Measurements from ENCODE around the gene USP34. TPM values are rescaled to one million over a fixed set of nuclear protein-coding genes. Genes with fewer than 3 reads are reported as not detected.

USP34 gene
- total and polyA plus RNA-seq, 4 donors: 13.4 to 82.7 (median 51.1) TPM

- 87% methylated on average over 4 of the region's 4 CpGs for whole genome bisulfite sequencing
- no peaks in the 10 kb centered on the region for H3K9me3 ChIP-seq (ENCODE audit: control insufficient read depth in 4 of 4, low read length in 3 of 4)
- no peak overlapping the region for H3K27ac ChIP-seq (ENCODE audit: low read depth in 1 of 2, low read length in 2 of 2)
- H3K9ac ChIP-seq (ENCODE audit: low read depth in 1 of 2, low read length in 2 of 2): no peak overlapping the region
- H3K27me3 ChIP-seq (ENCODE audit: control insufficient read depth in 4 of 4, insufficient read depth in 4 of 4, low read length in 3 of 4): no peaks in the 10 kb centered on the region
- no peaks in the 10 kb centered on the region for H3K4me1 ChIP-seq (ENCODE audit: control insufficient read depth in 4 of 4, insufficient read depth in 4 of 4, low read length in 3 of 4)
- H3K36me3 ChIP-seq (ENCODE audit: control insufficient read depth in 4 of 4, insufficient read depth in 3 of 4, low read depth in 1 of 4, low read length in 3 of 4): peaks cover 16 to 83% (median 73%) of the 10 kb centered on the region in 4 donors
- no peak overlapping the region for H3K4me3 ChIP-seq (ENCODE audit: low read depth in 1 of 3, low read length in 3 of 3)
- DNase-seq (ENCODE audit: low spot score): no peak
- TF ChIP-seq YY1 (IDR thresholded peaks at IDR 0.05): no peak
- TF ChIP-seq, protein P1, sequence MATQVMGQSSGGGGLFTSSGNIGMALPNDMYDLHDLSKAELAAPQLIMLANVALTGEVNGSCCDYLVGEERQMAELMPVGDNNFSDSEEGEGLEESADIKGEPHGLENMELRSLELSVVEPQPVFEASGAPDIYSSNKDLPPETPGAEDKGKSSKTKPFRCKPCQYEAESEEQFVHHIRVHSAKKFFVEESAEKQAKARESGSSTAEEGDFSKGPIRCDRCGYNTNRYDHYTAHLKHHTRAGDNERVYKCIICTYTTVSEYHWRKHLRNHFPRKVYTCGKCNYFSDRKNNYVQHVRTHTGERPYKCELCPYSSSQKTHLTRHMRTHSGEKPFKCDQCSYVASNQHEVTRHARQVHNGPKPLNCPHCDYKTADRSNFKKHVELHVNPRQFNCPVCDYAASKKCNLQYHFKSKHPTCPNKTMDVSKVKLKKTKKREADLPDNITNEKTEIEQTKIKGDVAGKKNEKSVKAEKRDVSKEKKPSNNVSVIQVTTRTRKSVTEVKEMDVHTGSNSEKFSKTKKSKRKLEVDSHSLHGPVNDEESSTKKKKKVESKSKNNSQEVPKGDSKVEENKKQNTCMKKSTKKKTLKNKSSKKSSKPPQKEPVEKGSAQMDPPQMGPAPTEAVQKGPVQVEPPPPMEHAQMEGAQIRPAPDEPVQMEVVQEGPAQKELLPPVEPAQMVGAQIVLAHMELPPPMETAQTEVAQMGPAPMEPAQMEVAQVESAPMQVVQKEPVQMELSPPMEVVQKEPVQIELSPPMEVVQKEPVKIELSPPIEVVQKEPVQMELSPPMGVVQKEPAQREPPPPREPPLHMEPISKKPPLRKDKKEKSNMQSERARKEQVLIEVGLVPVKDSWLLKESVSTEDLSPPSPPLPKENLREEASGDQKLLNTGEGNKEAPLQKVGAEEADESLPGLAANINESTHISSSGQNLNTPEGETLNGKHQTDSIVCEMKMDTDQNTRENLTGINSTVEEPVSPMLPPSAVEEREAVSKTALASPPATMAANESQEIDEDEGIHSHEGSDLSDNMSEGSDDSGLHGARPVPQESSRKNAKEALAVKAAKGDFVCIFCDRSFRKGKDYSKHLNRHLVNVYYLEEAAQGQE (IDR thresholded peaks at IDR 0.05): no peak
- no peak for TF ChIP-seq FOXA2 (IDR thresholded peaks at IDR 0.05)
- no peak for TF ChIP-seq HNF4A (conservative IDR thresholded peaks at IDR 0.05)
- no peak for TF ChIP-seq CTCF (IDR thresholded peaks at IDR 0.05; ENCODE audit: low read depth, low read length, missing input control)
- TF ChIP-seq ATF3 (IDR thresholded peaks at IDR 0.05): no peak
- TF ChIP-seq, protein P2, sequence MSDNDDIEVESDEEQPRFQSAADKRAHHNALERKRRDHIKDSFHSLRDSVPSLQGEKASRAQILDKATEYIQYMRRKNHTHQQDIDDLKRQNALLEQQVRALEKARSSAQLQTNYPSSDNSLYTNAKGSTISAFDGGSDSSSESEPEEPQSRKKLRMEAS (IDR thresholded peaks at IDR 0.05): no peak
Measured at GRCh38 chr2:61187085-61187484, 283.8 kb downstream of the USP34 start.

DNA sequence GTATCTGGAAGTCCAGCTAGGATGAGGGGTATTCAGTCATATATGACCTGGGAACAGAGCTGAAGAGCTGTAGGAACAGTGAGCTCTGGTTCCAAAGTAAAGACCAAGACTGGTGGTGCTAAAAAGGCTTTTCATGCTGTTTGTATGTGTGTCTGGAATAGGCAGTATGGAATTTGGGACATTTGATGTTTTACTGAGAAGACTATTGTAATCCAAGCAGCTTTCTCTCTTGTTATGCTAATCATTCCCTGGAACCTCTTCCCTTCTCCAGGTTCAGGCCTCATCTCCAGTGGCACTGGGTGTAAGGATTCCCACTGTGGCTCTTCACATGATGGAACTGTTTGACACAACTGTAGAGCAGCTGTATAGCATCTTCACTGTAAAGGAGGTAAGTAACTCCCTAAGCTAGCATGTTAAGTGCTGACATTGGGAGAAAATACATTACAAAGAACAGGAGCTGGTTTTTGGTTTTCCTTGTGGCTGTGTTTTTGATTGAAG lies 285.6 kb downstream of the USP34 start:
- H3K9ac ChIP-seq (ENCODE audit: low read depth in 1 of 2, low read length in 2 of 2): no peak overlapping the region

GRCh38 chr2:61184263-61184662 lies 286.6 kb downstream of the USP34 start:
- WGBS: 97% methylated on average over 3 of the region's 3 CpGs
- no peak for DNase-seq (ENCODE audit: low spot score)
- peaks cover 0 to 12% (median 5%) of the 10 kb centered on the region in 4 donors for H3K4me1 ChIP-seq (ENCODE audit: control insufficient read depth in 4 of 4, insufficient read depth in 4 of 4, low read length in 3 of 4)
- no peak overlapping the region for H3K9ac ChIP-seq (ENCODE audit: low read depth in 1 of 2, low read length in 2 of 2)
- no peaks in the 10 kb centered on the region for H3K9me3 ChIP-seq (ENCODE audit: control insufficient read depth in 4 of 4, low read length in 3 of 4)
- no peaks in the 10 kb centered on the region for H3K27me3 ChIP-seq (ENCODE audit: control insufficient read depth in 4 of 4, insufficient read depth in 4 of 4, low read length in 3 of 4)
- H3K36me3 ChIP-seq (ENCODE audit: control insufficient read depth in 4 of 4, insufficient read depth in 3 of 4, low read depth in 1 of 4, low read length in 3 of 4): peaks cover 16 to 89% (median 73%) of the 10 kb centered on the region in 4 donors
- H3K4me3 ChIP-seq (ENCODE audit: low read depth in 1 of 3, low read length in 3 of 3): no peak overlapping the region
- no peak overlapping the region for H3K27ac ChIP-seq (ENCODE audit: low read depth in 1 of 2, low read length in 2 of 2)
- no peak for TF ChIP-seq RXRA (IDR thresholded peaks at IDR 0.05)
- no peak for TF ChIP-seq NR2F2 (IDR thresholded peaks at IDR 0.05)
- TF ChIP-seq FOXA2 (IDR thresholded peaks at IDR 0.05): no peak
- no peak for TF ChIP-seq EGR1 (IDR thresholded peaks at IDR 0.05; ENCODE audit: low read depth in 2 of 2)
- TF ChIP-seq, protein P2 (IDR thresholded peaks at IDR 0.05): no peak
- TF ChIP-seq RAD21 (IDR thresholded peaks at IDR 0.05): no peak
- no peak for TF ChIP-seq GABPA (IDR thresholded peaks at IDR 0.05 in 1 of 2, conservative IDR thresholded peaks at IDR 0.05 in 1 of 2)
- TF ChIP-seq JUND (IDR thresholded peaks at IDR 0.05): no peak
- no peak for TF ChIP-seq TAF1 (conservative IDR thresholded peaks at IDR 0.05)
- TF ChIP-seq HNF4G (IDR thresholded peaks at IDR 0.05): no peak
- TF ChIP-seq SP1 (IDR thresholded peaks at IDR 0.05): no peak
- no peak for TF ChIP-seq YY1 (IDR thresholded peaks at IDR 0.05)
- TF ChIP-seq ATF3 (IDR thresholded peaks at IDR 0.05): no peak
- no peak for TF ChIP-seq FOXA1 (IDR thresholded peaks at IDR 0.05)
- TF ChIP-seq, protein P1 (IDR thresholded peaks at IDR 0.05): no peak
- no peak for TF ChIP-seq HNF4A (conservative IDR thresholded peaks at IDR 0.05)

More for the DNA sequence above, 285.6 kb downstream of the USP34 start:
- Histone ChIP-seq H3K27me3 (ENCODE audit: control insufficient read depth in 4 of 4, insufficient read depth in 4 of 4, low read length in 3 of 4) (no peaks in the 10 kb centered on the region), H3K9me3 (ENCODE audit: control insufficient read depth in 4 of 4, low read length in 3 of 4) (no peaks in the 10 kb centered on the region), H3K4me1 (ENCODE audit: control insufficient read depth in 4 of 4, insufficient read depth in 4 of 4, low read length in 3 of 4) (peaks cover 0 to 2% (median 2%) of the 10 kb centered on the region in 4 donors), H3K36me3 (ENCODE audit: control insufficient read depth in 4 of 4, insufficient read depth in 3 of 4, low read depth in 1 of 4, low read length in 3 of 4) (peaks cover 16 to 92% (median 80%) of the 10 kb centered on the region in 4 donors), H3K27ac (ENCODE audit: low read depth in 1 of 2, low read length in 2 of 2) (no peak overlapping the region), H3K4me3 (ENCODE audit: low read depth in 1 of 3, low read length in 3 of 3) (no peak overlapping the region)
- no peak for TF ChIP-seq NR2F2 (IDR thresholded peaks at IDR 0.05)
- no peak for TF ChIP-seq HNF4G (IDR thresholded peaks at IDR 0.05)
- no peak for TF ChIP-seq HNF4A (conservative IDR thresholded peaks at IDR 0.05)
- TF ChIP-seq TAF1 (conservative IDR thresholded peaks at IDR 0.05): no peak
- no peak for DNase-seq (ENCODE audit: low spot score)

All from liver (tissue), 9 donors.